Lower lobe of right lung (tissue), 2 donors: Measurements from ENCODE around the gene SUPT16H. TPM values are rescaled to one million over a fixed set of nuclear protein-coding genes. Genes with fewer than 3 reads are reported as not detected.
"Not testable (repeated sequence)": the region's sequence is repeated elsewhere in the genome, so short reads cannot be mapped to it uniquely, and the experiment has no call there.

Source experiments
- ATAC-seq, 2 donors: fragments of 200-7000 bp; cut with Tn5 transposase; one replicate each; pipeline ENCODE4 v1.9.1; 2020 to 2022; ENCODE audit warnings: mild to moderate bottlenecking in 2 of 2, moderate library complexity in 2 of 2
- DNase-seq: peaks from one replicate; pipeline ENCODE4 v3.0.0-alpha.2; 2020
- H3K27ac ChIP-seq: fragments of 200-600 bp; one replicate; pipeline ENCODE4 v1.8.0; 2022
- H3K27me3 ChIP-seq: fragments of 200-600 bp; one replicate; pipeline ENCODE4 v1.8.0; 2022; ENCODE audit warnings: low read depth
- H3K36me3 ChIP-seq: fragments of 200-600 bp; one replicate; pipeline ENCODE4 v1.8.0; 2022; ENCODE audit warnings: mild to moderate bottlenecking
- H3K4me1 ChIP-seq: fragments of 200-600 bp; one replicate; pipeline ENCODE4 v1.8.0; 2022
- H3K4me3 ChIP-seq: fragments of 200-600 bp; one replicate; pipeline ENCODE4 v1.8.0; 2022; ENCODE audit warnings: mild to moderate bottlenecking
- H3K9me3 ChIP-seq: fragments of 200-600 bp; one replicate; pipeline ENCODE4 v1.8.0; 2022
- intact Hi-C: fragments of 100-400 bp; cut with DNase I; formaldehyde crosslinking; loops from one replicate; pipeline ENCODE4 v1.11.0; 2022
- total RNA-seq: library from RNA; stranded (reverse); fragmentation: NEBNext Ultra II Directional; extraction: Animal tissue kit (Norgen Biotek cat#: 25700); gene quantifications from one replicate; pipeline ENCODE4 v1.2.1, GENCODE V29; 2021
- TF ChIP-seq, protein P1 (sequence below): fragments of 200-600 bp; IDR thresholded peaks from one replicate; pipeline ENCODE4 v1.8.0; 2022; ENCODE audit warnings: antibody characterized with exemption, mild to moderate bottlenecking
- donor health status: DM: no; HTN: yes; CAD: no; lungs with severe emphysema.

Gene SUPT16H
- total RNA-seq, 1 donor from 2014 or later, result 49.9 TPM

DNA sequence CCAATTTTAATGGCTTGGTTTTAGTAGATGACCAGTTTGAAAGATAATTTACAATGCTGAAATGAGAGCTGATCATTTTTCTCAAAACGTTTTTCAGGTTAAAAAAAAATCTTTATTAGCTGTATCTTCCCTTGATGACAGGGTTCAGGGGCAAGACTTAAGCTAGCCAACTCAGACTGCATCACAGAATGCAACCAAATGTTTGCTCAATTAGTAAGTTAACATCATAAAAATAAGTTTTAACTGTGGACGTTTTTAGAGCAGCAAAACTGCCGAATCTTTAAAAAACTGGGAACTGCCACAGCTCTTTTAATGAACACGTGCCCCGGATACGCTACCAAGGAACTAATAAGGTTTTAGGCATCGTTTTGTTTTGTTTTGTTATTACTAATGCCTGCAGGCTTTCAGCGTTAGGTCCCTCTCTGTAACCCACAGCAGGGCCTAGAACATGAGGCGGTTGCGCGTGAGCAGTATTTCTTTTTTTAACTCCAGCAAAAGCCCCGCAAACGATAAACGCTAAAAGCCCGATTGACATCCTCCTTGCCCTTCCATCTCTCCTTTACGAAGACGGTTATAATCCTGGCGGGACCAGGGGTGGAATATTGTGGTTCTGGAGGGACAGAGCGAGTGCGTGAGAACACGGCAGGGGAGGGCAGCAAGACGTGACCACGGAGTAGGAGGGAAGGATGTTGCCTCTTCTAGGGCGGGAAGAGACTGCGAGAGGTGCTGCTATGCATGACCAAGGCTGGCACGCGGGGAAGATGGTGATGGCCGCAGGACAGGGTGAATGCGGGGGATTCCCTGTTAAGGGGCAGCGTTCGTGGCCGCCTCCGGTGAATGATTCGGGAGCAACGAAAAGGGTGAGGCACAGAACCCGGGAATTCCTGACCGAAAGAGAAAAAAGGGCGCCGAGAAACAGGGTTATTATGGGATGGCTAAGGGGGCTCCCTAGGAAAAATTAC, 652 bp downstream of the SUPT16H start:
- no peaks in the 10 kb centered on the region for H3K9me3 ChIP-seq
- DNase-seq (peak; percentile 54), ATAC-seq (peak; percentile 55 to 61)
- peak overlapping the region; percentile 91 for H3K27ac ChIP-seq
- intact Hi-C loops, result no loop called here
- H3K4me1 ChIP-seq, result peaks cover 25% of the 10 kb centered on the region
- TF ChIP-seq, protein P1, sequence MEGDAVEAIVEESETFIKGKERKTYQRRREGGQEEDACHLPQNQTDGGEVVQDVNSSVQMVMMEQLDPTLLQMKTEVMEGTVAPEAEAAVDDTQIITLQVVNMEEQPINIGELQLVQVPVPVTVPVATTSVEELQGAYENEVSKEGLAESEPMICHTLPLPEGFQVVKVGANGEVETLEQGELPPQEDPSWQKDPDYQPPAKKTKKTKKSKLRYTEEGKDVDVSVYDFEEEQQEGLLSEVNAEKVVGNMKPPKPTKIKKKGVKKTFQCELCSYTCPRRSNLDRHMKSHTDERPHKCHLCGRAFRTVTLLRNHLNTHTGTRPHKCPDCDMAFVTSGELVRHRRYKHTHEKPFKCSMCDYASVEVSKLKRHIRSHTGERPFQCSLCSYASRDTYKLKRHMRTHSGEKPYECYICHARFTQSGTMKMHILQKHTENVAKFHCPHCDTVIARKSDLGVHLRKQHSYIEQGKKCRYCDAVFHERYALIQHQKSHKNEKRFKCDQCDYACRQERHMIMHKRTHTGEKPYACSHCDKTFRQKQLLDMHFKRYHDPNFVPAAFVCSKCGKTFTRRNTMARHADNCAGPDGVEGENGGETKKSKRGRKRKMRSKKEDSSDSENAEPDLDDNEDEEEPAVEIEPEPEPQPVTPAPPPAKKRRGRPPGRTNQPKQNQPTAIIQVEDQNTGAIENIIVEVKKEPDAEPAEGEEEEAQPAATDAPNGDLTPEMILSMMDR, result no peak
- no peaks in the 10 kb centered on the region for H3K27me3 ChIP-seq
- H3K36me3 ChIP-seq, result peaks cover 30% of the 10 kb centered on the region
- H3K4me3 ChIP-seq, result peak overlapping the region; percentile 79

DNA sequence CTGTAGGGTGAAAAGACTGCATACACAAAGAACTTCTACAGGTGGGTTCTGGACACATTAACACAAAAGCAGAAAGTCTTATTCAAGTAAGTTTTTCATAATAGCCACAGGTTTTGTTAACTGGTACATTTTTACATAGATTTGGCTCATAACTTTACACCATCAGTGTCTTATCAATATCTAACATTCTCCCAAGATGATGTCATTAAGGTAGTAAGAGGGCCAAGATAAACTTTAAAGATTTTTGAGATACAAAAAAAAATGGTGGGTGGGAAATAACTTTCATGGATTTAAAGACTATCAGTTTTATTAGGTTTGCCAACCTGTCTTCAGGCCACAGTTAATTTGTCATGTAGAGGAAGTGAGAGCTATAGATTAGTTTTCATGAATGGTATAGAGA, 1.7 kb downstream of the SUPT16H start:
- H3K4me1 ChIP-seq, result peaks cover 25% of the 10 kb centered on the region
- ATAC-seq (no peak), DNase-seq (no peak)
- peaks cover 28% of the 10 kb centered on the region for H3K36me3 ChIP-seq
- no peaks in the 10 kb centered on the region for H3K27me3 ChIP-seq
- no peak overlapping the region for H3K27ac ChIP-seq
- TF ChIP-seq, protein P1, result no peak
- intact Hi-C loops, result no loop called here
- no peaks in the 10 kb centered on the region for H3K9me3 ChIP-seq
- no peak overlapping the region for H3K4me3 ChIP-seq

DNA sequence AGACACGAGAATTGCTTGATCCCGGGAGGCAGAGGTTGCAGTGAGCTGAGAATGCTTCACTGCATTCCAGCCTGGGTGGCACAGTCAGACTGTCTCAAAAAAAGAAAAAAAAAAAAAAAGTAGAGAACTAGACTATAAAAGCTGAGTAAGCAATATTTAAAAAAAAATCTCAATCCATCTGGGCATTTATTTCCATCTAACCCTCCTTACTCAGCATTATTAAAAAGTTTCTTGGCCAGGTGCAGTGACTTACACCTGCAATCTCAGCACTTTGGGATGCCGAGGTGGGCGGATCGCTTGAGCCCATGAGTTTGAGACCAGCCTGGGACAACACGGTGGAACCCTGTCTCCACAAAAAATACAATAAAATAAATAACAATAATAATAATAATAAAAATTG, 4.5 kb downstream of the SUPT16H start:
- Histone ChIP-seq H3K36me3 (peaks cover 21% of the 10 kb centered on the region), H3K4me3 (no peak overlapping the region), H3K27me3 (no peaks in the 10 kb centered on the region), H3K4me1 (peaks cover 21% of the 10 kb centered on the region), H3K27ac (no peak overlapping the region), H3K9me3 (no peaks in the 10 kb centered on the region)
- intact Hi-C loops, result no loop called here
- no peak for ATAC-seq
- TF ChIP-seq, protein P1, result no peak
- no peak for DNase-seq

DNA sequence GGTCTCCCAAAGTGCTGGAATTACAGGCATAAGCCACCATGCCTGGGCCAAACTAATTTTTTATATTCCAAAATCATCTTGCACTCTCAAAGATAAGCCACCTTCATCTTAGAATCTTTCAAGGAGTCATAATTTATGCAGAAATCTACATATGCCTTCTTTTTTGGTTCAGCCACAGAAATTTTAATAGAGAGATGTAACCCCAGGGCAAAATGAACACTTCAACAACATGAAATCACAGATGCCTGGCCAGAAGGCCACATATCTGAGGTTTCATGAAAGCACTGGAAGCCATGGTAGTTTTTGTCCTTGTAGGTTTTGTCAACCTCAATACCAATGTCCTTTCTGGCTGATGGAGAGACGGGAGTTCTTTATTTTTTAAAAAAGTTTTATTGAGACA, 9.8 kb downstream of the SUPT16H start:
- no peaks in the 10 kb centered on the region for H3K9me3 ChIP-seq
- no peaks in the 10 kb centered on the region for H3K4me1 ChIP-seq
- no peak overlapping the region for H3K4me3 ChIP-seq
- TF ChIP-seq, protein P1, result no peak
- ATAC-seq (no peak), DNase-seq (no peak)
- intact Hi-C loops, result no loop called here
- H3K27me3 ChIP-seq, result no peaks in the 10 kb centered on the region
- peaks cover 61% of the 10 kb centered on the region for H3K36me3 ChIP-seq
- H3K27ac ChIP-seq, result no peak overlapping the region

DNA sequence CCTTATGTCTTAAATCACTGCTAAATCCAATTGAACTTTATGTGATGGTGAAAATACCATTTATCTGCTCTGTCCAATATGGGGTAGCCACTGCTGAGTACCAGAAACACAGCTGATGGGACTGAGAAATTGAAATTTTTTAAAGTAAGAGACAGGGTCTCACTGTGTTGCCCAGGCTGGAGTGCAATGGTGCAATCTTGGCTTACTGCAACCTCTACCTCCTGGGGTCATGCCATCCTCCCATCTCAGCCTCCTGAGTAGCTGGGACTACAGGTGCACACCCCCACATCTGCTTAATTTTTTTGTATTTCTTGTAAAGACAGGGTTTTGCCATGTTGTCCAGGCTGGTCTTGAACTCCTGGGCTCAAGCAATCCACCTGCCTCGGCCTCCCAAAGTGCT, 11.0 kb downstream of the SUPT16H start:
- H3K9me3 ChIP-seq, ATAC-seq, DNase-seq, H3K4me3 ChIP-seq, H3K27me3 ChIP-seq, intact Hi-C loops, H3K27ac ChIP-seq, H3K4me1 ChIP-seq: not testable (repeated sequence)
- peaks cover 71% of the 10 kb centered on the region for H3K36me3 ChIP-seq

DNA sequence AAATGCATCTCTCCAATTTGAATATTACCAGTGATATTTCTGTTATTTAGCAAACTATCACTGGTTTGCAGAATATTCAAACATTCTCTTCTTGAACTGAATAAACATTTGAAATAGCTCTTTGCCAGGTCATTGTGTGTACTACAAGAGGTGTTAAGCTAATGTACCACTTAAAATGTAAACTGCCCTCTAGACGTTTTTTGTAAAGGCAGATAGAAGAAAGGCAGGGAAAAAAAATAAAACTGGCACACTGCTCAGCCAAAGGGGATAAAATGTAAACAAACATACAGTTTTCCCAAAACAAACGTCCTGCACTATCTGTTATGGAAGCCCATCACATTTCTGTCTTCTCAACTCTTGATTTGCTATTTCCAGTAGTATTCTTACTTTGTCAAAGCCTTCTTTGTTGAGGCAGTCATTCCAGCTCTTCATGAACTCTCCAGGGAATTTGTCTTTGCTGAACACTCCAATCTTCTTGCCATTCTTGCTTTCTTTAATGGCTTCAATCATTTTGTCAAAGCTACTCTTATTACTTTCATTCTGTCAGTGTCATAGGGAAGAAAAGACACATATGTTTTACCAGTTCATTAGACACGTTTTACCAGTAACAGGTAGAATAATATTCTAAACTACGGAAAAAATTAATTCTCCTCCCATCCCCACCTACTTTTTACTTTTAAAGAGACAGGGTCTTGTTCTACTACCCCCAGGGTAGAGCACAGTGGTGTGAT, 13.7 kb downstream of the SUPT16H start:
- intact Hi-C loops, result no loop called here
- Histone ChIP-seq H3K4me1 (no peaks in the 10 kb centered on the region), H3K27me3 (no peaks in the 10 kb centered on the region), H3K9me3 (no peaks in the 10 kb centered on the region), H3K36me3 (peaks cover 79% of the 10 kb centered on the region), H3K4me3 (no peak overlapping the region), H3K27ac (no peak overlapping the region)
- no peak for ATAC-seq
- TF ChIP-seq, protein P1, result no peak
- no peak for DNase-seq
